Sigmoid colon (tissue), 4 donors: ENCODE measurements around the gene ST8SIA1.

ENCODE experiments used
- EP300 ChIP-seq, 4 donors: sonication (generic); formaldehyde crosslinking; IDR thresholded peaks; one replicate each; pipeline ENCODE4 v1.6.1; 2017; ENCODE audit warnings: antibody characterized with exemption in 4 of 4
- POLR2AphosphoS5 ChIP-seq, 4 donors: sonication (generic); formaldehyde crosslinking; IDR thresholded peaks; one replicate each; pipeline ENCODE4 v1.6.1; 2017; ENCODE audit warnings: antibody characterized with exemption in 4 of 4

DNA sequence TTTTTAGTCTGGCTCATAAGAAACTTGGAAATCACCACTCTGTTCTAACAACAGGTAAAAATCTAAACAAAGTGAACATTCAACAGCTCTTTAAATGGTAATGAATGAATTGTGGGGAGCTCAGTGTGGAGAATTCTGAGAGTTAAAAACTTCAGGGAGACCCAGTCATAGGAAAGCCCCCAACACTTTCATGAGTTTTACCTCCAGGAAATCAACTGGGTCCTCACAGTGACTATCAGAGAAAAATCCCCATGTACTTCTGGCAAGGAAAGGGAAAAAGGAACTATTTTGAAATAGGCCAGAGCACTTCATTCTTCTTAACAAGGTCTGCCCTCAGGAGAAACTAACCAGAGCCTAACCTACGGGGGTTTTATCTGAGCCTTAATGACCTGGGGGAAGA lies 153.8 kb downstream of the ST8SIA1 start:
- TF ChIP-seq EP300 (IDR thresholded peaks at IDR 0.05) (no peak), POLR2AphosphoS5 (IDR thresholded peaks at IDR 0.05) (no peak)
